ENCODE data around the gene TXNDC8.
"Not testable (repeated sequence)": the region's sequence is repeated elsewhere in the genome, so short reads cannot be mapped to it uniquely, and the experiment has no call there.

Gene TXNDC8

DNA sequence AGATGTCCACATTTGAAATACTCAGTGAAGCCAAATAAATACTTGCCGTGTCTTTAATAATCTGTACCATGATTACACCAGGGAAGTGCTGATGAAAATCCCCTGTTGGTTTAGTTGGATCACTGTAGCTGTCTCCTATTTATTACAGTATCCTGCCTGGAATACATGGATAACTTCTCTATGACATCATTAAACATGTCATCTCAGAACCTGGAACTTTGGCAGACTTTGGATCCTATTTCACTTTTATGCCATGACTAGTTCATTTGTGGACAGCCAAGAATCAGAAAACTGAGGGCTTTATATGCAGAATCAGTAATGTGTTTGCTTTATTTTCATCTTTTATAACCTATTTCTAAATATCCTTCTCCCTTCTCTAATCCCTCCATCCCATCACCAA, at the start of gene TXNDC8:
Gene TXNDC8 (minus strand): TSS at position 137 of the 400 bp plus-strand sequence.
- no peak for DNase-seq

DNA sequence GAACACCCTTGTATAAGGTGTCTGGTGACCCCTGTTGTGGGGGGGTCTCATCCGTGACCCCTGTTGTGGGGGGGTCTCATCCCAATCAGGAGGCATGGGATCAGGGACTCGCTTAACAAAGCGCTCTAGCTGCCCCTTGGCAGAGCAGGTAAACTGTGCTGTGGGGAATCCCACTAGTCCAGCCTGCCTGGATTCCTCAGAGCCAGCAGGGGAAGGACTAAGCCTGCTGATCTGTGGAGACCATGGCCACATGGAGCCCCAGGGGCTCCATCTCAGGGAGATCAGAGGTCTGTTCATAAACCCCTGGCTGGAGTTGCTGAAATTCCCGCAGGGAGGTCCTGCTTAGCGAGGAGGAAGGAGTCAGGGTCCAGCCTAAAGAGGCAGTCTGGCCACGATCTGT, 45.8 kb upstream of the TXNDC8 start:
- no peak for DNase-seq

DNA sequence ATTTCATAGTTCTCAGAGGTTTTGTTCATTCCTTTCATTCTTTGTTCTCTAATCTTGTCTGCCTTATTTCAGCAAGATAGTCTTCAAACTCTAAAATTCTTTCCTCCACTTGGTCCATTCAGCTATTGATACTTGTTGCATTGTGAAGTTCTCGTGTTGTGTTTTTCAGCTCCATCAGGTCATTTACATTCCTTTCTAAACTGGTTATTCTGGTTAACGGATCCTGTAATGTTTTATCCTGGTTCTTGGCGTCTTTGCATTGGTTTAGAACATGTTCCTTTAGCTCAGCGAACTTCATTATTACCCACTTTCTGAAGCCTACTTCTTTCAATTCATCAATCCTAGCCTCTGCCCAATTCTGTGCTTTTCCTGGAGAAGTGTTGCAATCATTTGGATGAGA, 45.1 kb upstream of the TXNDC8 start:
- DNase-seq: no peak

GRCh38 chr9:110371411-110372007, 33.8 kb upstream of the TXNDC8 start:
- no peak for DNase-seq

- no peak for DNase-seq
Observed at GRCh38 chr9:110370315-110370714, 32.7 kb upstream of the TXNDC8 start.

DNA sequence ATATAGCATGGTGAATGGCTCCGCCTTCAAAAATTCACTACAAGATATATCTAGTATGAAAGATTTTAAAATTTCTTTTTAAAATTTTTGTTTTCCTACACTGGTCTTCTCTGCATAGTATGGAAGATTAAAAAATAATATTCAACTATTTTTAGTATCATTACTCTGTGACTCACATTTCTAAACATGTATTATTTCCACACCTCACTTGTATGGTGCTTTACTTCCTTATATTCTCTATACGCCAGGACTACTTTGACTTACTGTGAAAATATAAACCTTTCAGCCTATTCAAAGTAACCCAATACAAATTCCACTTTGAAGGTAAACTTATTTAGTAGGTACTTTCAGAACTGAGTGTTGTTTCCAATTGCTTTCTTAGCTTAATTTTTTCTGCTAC, 26.8 kb upstream of the TXNDC8 start:
- DNase-seq: no peak

DNA sequence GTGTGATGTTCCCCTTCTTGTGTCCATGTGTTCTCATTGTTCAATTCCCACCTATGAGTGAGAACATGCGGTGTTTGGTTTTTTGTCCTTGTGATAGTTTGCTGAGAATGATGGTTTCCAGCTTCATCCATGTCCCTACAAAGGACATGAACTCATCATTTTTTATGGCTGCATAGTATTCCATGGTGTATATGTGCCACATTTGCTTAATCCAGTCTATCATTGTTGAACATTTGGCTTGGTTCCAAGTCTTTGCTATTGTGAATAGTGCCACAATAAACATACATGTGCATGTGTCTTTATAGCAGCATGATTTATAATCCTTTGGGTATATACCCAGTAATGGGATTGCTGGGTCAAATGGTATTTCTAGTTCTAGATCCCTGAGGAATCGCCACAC, 21.3 kb upstream of the TXNDC8 start:
- not testable (repeated sequence) for DNase-seq

DNA sequence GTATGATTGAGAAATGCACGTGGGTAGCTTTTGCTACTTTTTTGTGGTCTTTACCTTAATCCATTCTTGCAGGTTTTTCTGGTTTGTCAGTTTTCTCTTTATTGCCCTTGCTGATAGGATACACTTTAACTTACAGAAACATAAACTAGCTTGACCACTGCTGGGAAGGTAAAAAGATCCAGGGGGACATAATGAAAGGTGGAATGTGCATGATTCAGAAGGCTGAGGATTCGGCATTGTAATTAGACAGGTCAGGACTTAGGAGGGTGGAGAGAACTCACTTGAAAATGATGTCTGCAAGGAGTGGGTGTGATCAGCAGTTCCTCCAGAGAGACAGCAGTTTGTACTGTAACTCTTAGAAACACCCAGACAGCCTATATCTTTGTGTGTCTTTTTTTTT, 19.8 kb upstream of the TXNDC8 start:
- no peak for DNase-seq

DNA sequence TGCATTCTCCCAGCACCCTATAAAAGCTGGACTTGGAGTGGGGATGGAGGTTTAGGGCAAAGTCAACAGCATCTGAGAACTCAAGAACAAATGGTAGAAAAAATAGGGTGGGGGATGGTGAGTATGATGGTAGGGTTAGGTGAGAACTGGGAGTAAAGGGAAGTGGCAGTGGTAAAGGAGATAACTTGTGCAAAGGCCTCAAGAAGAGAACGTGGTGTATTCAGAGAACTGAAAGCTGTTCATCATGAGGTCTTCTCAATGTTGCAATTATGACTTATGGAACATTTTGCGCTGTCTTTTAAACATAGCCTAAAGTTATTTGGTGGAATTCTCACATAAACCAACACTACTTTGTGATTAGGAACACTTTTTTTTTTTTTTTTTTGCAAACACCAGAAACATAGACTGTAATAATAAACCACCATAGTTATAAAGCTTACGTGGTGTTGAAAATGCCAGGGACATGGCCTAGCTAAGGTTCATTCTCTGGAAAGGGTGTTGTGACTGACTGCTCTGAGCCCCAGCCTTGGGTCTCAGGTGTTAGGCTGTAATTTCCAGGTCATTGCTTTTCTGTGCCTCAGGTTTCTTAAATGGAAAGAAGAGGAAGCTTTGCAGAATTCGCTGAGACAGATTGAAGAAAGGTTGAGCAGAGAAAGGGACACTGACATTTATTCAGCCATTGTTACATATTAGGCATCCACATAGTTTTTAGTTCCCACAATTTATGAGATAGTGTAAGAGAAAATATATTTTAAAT, 19.2 kb upstream of the TXNDC8 start:
- DNase-seq: no peak

- no peak for DNase-seq
Observed at GRCh38 chr9:110355911-110356310, 18.2 kb upstream of the TXNDC8 start.

GRCh38 chr9:110351009-110351467, 13.4 kb upstream of the TXNDC8 start:
- DNase-seq: peak; percentile 58

- no peak for DNase-seq
Observed at GRCh38 chr9:110346325-110346724, 8.7 kb upstream of the TXNDC8 start.

- no peak for DNase-seq
Observed at GRCh38 chr9:110344821-110345220, 7.2 kb upstream of the TXNDC8 start.

GRCh38 chr9:110343551-110343950, 5.9 kb upstream of the TXNDC8 start:
- DNase-seq: no peak

GRCh38 chr9:110340306-110340705, 2.6 kb upstream of the TXNDC8 start:
- DNase-seq: no peak

DNA sequence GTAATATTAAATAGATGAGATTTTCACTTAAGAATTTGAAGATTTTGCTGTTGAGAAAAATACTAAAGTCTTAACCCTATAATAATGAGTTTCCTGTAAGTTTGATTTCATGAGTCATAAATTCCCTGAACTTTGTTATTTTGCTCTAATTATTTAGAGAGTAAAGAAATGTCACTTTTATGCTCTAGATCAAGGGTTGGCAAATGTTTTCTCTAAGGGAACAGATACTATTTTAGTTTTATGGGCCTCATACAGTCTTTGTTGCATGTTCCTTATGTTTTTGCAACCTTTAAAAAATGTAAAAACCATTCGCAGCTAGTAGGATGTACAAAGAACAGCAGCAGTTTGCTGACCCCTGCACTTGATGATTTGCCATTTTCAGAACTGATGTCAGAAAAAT, 480 bp upstream of the TXNDC8 start:
- no peak for DNase-seq

DNA sequence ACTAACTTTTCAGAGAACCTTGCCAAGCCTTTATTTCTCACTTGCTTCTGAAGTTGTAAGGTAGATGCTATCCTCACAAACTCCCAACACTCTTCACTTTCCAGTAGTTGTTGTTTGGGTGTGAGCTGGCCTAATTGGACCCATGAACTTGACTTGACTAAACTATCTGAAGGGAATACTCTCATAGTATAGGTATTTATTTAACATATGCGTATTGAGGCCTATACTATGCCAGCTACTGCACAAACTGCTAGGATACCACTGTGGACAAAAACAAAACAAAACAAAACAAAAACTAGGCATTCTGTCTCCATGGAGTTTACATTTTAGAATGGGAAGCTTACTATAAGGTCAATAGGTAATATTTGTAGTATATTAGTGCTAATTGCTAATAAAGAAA, 1.3 kb downstream of the TXNDC8 start:
- no peak for DNase-seq

DNA sequence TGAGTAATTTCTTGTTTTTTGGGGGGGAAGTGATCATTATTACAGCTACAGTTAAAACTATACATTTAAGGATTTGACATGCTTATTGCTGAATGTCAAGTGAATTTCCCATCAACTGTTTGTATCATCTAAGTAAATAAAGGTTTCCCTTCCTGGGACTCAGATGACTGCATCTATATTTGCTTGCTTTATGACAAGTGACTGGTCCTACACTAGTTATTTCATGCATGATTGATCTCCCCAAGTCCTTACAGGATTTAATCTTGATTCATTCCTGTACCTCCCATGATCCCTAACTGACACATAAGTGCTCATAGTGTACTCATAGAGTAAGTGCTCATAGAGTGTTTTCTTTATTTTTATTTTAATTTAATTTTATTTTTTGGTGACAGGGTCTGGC, 2.8 kb downstream of the TXNDC8 start:
- DNase-seq: no peak

- DNase-seq: no peak
Observed at GRCh38 chr9:110334183-110334582, 3.5 kb downstream of the TXNDC8 start.

GRCh38 chr9:110332766-110333165, 4.9 kb downstream of the TXNDC8 start:
- DNase-seq: no peak

DNA sequence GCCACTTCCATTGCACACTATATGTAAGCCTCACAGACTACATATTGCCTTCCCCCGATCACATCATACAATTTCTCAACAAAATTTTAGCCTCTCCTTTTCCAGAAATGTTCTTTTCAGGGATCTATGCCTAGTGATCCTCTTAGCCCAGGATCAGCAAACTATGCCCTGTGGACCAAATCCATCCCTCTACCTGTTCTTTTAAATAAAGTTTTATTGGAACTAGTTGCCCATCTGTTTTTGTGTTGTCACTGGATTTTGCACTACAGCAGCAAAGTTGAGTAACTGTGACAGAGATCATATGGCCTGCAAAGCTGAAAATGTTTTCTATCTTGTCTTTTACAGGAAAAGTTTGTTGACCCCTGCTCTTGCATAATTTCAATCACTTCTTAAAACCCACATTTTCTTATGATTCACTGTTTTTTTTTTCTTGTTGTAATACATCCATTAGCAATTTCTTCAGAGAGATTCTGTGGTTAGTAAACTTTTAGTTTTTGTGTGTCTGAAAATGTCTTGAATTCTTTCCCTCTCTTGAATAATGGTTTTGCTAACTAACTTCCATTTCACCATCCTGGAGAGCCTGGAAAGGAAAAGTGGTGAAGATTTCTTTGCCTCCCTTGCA, 7.1 kb downstream of the TXNDC8 start:
- no peak for DNase-seq

DNA sequence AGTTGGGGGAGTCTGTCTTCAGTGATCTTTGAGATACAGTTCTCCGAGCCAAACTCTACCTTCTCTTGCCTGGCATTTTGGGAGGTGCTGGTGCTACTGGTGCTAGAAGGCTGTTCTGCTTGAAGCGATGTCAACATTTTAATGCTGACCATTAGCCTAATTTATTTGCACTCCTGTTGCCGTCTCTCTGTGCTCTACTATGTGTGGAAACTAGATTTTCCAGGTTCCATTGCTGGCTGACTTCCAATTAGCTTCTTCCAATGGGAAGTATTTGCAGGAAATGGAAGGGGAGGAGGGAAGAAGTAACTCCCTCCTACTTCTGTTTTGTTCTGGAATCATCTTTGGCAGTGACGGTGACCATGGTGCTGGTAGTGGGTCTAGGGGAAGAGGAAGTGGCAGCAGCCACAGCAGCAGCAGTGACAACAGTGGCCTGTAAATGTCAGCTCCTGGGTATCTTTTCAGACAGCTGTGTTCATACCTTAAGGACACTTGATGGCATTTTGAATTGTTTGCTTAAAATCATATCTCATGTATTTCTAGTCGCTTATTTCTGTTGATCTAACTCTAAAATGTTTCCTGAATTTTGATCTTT, 7.9 kb downstream of the TXNDC8 start:
- DNase-seq: no peak

- no peak for DNase-seq
Observed at GRCh38 chr9:110328763-110329162, 8.9 kb downstream of the TXNDC8 start.

DNA sequence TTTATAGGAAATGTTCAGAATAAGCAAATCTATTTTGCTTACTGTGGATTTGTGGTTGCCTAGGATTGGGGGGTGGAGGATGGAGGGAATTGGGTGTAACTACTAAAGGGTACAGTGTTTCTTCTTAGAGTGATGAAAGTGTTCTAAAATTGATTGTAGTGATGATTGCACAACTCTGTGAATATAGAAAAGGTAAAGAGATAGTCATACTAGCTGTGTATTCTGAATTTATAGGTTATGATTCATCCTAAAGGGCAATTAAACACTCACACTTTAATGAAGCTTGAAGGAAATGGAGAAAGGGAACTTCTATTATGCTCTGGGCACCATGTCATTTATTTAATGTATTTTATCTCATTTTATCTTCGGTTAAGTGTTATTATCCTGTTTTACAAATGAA, 9.9 kb downstream of the TXNDC8 start:
- no peak for DNase-seq

Data from DMS153 (cell line).